Testis (tissue), 3 donors: Measurements from ENCODE around the gene MYH15. TPM values are rescaled to one million over a fixed set of nuclear protein-coding genes. Genes with fewer than 3 reads are reported as not detected.

Source experiments
- DNase-seq: peaks from one replicate; pipeline ENCODE4 v3.0.0-alpha.2; 2019
- H3K27ac ChIP-seq, 2 donors: fragments of 200-600 bp; sonication (generic); one replicate each; pipeline ENCODE4 v1.5.1; 2019
- H3K27me3 ChIP-seq: fragments of 200-600 bp; sonication (generic); one replicate; pipeline ENCODE4 v1.5.1; 2019
- H3K36me3 ChIP-seq: fragments of 200-600 bp; sonication (generic); one replicate; pipeline ENCODE4 v1.5.1; 2017; ENCODE audit warnings: low read depth; ENCODE audit errors: missing control alignments
- H3K4me1 ChIP-seq: fragments of 200-600 bp; sonication (generic); one replicate; pipeline ENCODE4 v1.5.1; 2019
- H3K4me3 ChIP-seq, 2 donors: fragments of 200-600 bp; sonication (generic); one replicate each; pipeline ENCODE4 v1.5.1; 2017 to 2019
- H3K9me3 ChIP-seq: fragments of 200-600 bp; sonication (generic); one replicate; pipeline ENCODE4 v1.5.1; 2017
- CTCF ChIP-seq, 3 experiments: fragments of 450-650 bp in 2 of 3; fragments of 200-600 bp in 1 of 3; sonication (generic) in 1 of 3; IDR thresholded peaks; one replicate each; pipeline ENCODE4 v1.5.1; 2016 to 2019; ENCODE audit warnings: antibody characterized with exemption in 3 of 3, mild to moderate bottlenecking in 2 of 3, moderate library complexity in 1 of 3
- POLR2A ChIP-seq: fragments of 450-650 bp; IDR thresholded peaks from one replicate; pipeline ENCODE4 v1.6.1; 2017; ENCODE audit warnings: antibody characterized with exemption, mild to moderate bottlenecking, moderate library complexity
- WGBS, 2 donors: methylation state at CpG; one replicate each; pipeline ENCODE4 v1.1.5; 2018; 5-methylcytosine and 5-hydroxymethylcytosine counted together
- intact Hi-C: fragments of 100-400 bp; cut with DNase I; formaldehyde crosslinking; loops from one replicate; pipeline ENCODE4 v1.15.1; 2023; ENCODE audit warnings: low total_unique reads
- polyA plus RNA-seq: library from polyadenylated mRNA; stranded (reverse); fragments of 350-450 nt; fragmentation: Illumina TruSeq; extraction: RNeasy Lipid Tissue Mini Kit (QIAGEN cat#74804); gene quantifications from one replicate; pipeline ENCODE4 v1.2.3, GENCODE V29; 2014; ENCODE audit warnings: low read depth, low replicate concordance; ENCODE audit not compliant: insufficient read depth
- total RNA-seq, 2 donors: library from RNA; depleted of rRNA; stranded (reverse); fragments of >200 nt; gene quantifications; one replicate each; pipeline ENCODE4 v1.2.3, GENCODE V29; 2016

The MYH15 gene
- total and polyA plus RNA-seq, 3 donors from 2014 or later: 0.91 to 2.2 (median 1.8) TPM

DNA sequence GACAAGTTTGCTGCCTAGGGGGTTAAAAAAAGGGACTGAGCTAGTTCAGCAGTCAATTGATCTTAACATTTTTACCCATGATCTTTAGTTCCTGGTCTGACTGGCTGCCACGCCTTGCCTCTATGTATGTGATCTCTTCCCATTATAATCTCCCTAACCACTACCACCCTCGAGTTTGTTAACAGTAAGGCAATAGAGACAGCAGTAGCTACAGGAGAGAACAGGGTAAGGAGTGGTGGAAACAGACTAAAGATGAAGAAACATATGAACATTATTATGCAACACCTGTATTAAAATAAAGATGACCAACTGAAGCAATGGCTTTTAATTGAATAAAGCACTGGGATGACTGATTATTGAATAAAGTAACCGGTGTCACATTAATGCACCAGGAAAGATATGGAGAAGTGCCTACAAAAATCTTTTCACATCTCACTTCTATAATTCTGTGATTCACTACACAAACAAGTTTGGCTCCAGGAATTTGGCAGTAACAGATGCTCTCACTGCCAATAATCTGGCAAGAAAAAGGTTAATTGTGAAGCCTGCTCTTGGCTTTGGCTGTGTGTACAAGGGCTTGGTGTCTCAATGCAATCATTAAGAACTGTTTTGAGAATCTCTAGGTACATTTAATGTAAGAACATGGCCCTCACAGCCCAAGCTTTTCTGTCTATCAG, 118.3 kb downstream of the MYH15 start:
- Histone ChIP-seq H3K9me3 (no peaks in the 10 kb centered on the region), H3K4me1 (no peaks in the 10 kb centered on the region), H3K4me3 (no peak overlapping the region), H3K27ac (no peak overlapping the region), H3K27me3 (no peaks in the 10 kb centered on the region), H3K36me3 (no peaks in the 10 kb centered on the region)
- TF ChIP-seq CTCF (IDR thresholded peaks at IDR 0.05) (no peak), POLR2A (no peak)
- DNase-seq: no peak
- intact Hi-C loops: no loop called here
- 77 to 90% methylated on average over 3 of the region's 3 CpGs for WGBS, 2 donors

DNA sequence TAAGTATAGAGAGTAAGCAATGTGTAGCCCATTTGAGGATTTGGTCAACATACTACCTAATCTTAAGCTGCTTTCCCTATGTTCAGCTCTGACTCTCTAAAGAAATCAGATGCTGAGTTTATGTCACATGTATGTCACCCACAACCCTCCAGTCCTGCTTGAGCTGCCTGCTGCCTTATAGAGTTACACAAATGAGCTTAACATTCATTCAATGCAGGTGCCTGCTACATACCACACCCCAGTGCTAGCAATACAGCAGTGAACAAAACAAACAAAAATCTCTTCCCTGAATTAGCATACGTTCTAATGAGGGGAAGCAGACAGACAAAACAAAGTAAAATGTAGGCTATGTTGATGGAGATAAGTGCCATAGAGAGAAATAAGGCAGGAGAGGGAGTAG, 121.0 kb downstream of the MYH15 start:
- Histone ChIP-seq H3K27me3 (no peaks in the 10 kb centered on the region), H3K9me3 (no peaks in the 10 kb centered on the region), H3K27ac (no peak overlapping the region), H3K36me3 (no peaks in the 10 kb centered on the region), H3K4me3 (no peak overlapping the region), H3K4me1 (no peaks in the 10 kb centered on the region)
- no peak for TF ChIP-seq CTCF (IDR thresholded peaks at IDR 0.05)
- TF ChIP-seq POLR2A: no peak
- no peak for DNase-seq
- intact Hi-C loops: no loop called here
- WGBS, 2 donors: 71 to 77% methylated on average over 1 of the region's 1 CpG

DNA sequence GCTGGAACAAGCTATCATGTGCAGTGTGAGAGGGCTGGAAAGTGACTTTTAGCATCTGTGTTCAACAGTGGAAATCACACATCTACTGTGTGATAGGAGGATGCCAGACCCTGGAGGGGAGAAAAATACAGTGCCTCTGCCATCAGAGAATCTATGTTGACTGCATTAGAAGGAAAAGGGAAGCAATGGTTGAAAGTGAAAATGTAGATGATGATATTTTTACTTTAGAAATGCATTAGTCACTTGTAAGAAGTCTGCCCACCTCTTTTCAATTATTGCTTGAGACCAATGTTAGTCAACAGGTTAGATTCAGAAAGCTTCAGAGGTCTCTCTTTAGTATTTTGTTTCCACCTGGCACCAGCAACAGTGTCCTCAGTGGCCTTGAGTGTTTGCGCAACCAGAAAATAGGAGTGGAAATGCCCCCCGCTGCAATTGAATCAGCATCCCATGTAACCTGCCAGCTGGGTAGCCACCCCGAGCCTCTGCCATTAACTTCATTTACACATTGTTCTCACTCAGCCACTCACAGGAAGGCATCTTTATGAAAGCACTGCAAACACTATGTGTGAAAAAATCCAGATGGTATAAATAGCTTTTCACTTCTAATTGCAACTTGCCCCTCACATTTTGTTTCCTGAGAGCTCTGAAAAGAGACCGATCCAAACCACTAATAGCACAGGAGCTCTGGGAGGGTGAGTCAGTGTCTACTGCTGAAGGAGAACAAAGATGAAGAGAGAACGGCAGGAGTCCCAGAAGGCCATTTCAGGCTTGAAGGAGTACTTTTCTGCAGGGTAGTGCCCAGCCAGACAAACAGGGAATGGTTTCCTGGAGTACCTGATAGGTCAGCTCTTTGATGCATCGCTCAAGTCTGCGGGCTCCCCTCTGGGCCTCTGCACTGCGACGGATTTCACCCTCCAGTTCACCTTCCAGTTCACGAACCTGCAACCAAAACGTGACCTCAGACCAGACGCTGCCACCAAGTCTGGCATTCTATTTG, 122.0 kb downstream of the MYH15 start:
- Histone ChIP-seq H3K4me3 (no peak overlapping the region), H3K27ac (no peak overlapping the region), H3K9me3 (no peaks in the 10 kb centered on the region), H3K36me3 (no peaks in the 10 kb centered on the region), H3K4me1 (no peaks in the 10 kb centered on the region), H3K27me3 (no peaks in the 10 kb centered on the region)
- intact Hi-C loops: no loop called here
- WGBS, 2 donors: 85 to 89% methylated on average over 12 of the region's 12 CpGs
- no peak for TF ChIP-seq POLR2A
- TF ChIP-seq CTCF (IDR thresholded peaks at IDR 0.05): no peak
- DNase-seq: no peak

GRCh38 chr3:108387063-108387462, 123.3 kb downstream of the MYH15 start:
- intact Hi-C loops: no loop called here

More at GRCh38 chr3:108387063-108387462, 123.3 kb downstream of the MYH15 start:
- H3K27me3 ChIP-seq: no peaks in the 10 kb centered on the region
- no peak overlapping the region for H3K27ac ChIP-seq
- no peaks in the 10 kb centered on the region for H3K9me3 ChIP-seq
- WGBS, 2 donors: 86 to 95% methylated on average over 1 of the region's 1 CpG
- no peak for DNase-seq
- H3K36me3 ChIP-seq: no peaks in the 10 kb centered on the region
- no peak overlapping the region for H3K4me3 ChIP-seq
- no peaks in the 10 kb centered on the region for H3K4me1 ChIP-seq
- TF ChIP-seq POLR2A: no peak
- TF ChIP-seq CTCF (IDR thresholded peaks at IDR 0.05): no peak
